Adrenal gland (tissue), 5 donors: ENCODE results near the gene RNU4-1.
A peak's percentile ranks its signal among the peaks of the same experiment; 100 is the strongest.

ENCODE experiments used
- POLR2A ChIP-seq, 2 donors: fragments of 450-650 bp; IDR thresholded peaks; one replicate each; pipeline ENCODE4 v1.6.1; 2017; ENCODE audit warnings: antibody characterized with exemption in 2 of 2, mild to moderate bottlenecking in 2 of 2, moderate library complexity in 1 of 2
- TF ChIP-seq, protein P1 (sequence below), 6 experiments: fragments of 450-650 bp in 4 of 6; fragments of 200-600 bp in 2 of 6; sonication (generic) in 1 of 6; IDR thresholded peaks; 1 replicate in 5 of 6; 2 replicates in 1 of 6; pipeline versions ENCODE4 v1.5.1 to v1.8.0; 2016 to 2021; ENCODE audit warnings: antibody characterized with exemption in 6 of 6, mild to moderate bottlenecking in 2 of 6, moderate library complexity in 1 of 6
- donor health status: DM: no; HTN: no; CAD: no.

- TF ChIP-seq, protein P1, sequence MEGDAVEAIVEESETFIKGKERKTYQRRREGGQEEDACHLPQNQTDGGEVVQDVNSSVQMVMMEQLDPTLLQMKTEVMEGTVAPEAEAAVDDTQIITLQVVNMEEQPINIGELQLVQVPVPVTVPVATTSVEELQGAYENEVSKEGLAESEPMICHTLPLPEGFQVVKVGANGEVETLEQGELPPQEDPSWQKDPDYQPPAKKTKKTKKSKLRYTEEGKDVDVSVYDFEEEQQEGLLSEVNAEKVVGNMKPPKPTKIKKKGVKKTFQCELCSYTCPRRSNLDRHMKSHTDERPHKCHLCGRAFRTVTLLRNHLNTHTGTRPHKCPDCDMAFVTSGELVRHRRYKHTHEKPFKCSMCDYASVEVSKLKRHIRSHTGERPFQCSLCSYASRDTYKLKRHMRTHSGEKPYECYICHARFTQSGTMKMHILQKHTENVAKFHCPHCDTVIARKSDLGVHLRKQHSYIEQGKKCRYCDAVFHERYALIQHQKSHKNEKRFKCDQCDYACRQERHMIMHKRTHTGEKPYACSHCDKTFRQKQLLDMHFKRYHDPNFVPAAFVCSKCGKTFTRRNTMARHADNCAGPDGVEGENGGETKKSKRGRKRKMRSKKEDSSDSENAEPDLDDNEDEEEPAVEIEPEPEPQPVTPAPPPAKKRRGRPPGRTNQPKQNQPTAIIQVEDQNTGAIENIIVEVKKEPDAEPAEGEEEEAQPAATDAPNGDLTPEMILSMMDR (IDR thresholded peaks at IDR 0.05), result no peak
- peak; percentile 89 to 91 for TF ChIP-seq POLR2A (IDR thresholded peaks at IDR 0.05)
Observed at GRCh38 chr12:120292661-120293531, at the start of gene RNU4-1.
